PC-9 (cell line): ENCODE data around the gene HNRNPF. TPM values are rescaled to one million over a fixed set of nuclear protein-coding genes. Genes with fewer than 3 reads are reported as not detected.
A peak's percentile ranks its signal among the peaks of the same experiment; 100 is the strongest.

Source experiments
- BruUV-seq: library from RNA; stranded (reverse); fragments of 400-500 nt; replicated peaks from 2 replicates; lab custom pipeline; 2021; lab: Mats Ljungman, UMichigan
- CTCF ChIA-PET: fragments of 300-600 bp; sonication (Branson Sonifier 250); formaldehyde crosslinking; loops from one replicate; lab custom pipeline; 2022; ENCODE audit warnings: antibody characterized with exemption; lab: Charles Lee
- POLR2A ChIA-PET: fragments of 300-600 bp; sonication (Branson Sonifier 250); formaldehyde crosslinking; loops from one replicate; lab custom pipeline; 2022; ENCODE audit warnings: antibody characterized with exemption; ENCODE audit not compliant: unreplicated experiment; lab: Charles Lee
- DNase-seq, 2 experiments: peaks; one replicate each; pipeline versions ENCODE4 v3.0.0 to v3.0.0-alpha.2; 2015 to 2022; ENCODE audit warnings: mixed read lengths in 1 of 2
- H2AFZ ChIP-seq: fragments of 200-600 bp; sonication (generic); 2 replicates; pipeline ENCODE4 v1.8.1; 2017; ENCODE audit warnings: antibody characterized with exemption
- H3F3A ChIP-seq: fragments of 200-600 bp; sonication (generic); 2 replicates; pipeline ENCODE4 v1.8.1; 2017; ENCODE audit warnings: antibody characterized with exemption, mild to moderate bottlenecking, low read depth; ENCODE audit not compliant: insufficient read depth
- H3K27ac ChIP-seq: fragments of 200-600 bp; sonication (generic); 2 replicates; pipeline ENCODE4 v1.6.1; 2016; ENCODE audit warnings: mixed run types
- H3K27me3 ChIP-seq: fragments of 200-600 bp; sonication (generic); 2 replicates; pipeline ENCODE4 v1.6.1; 2016; ENCODE audit warnings: low read depth, mixed run types; ENCODE audit not compliant: insufficient read depth
- H3K36me3 ChIP-seq: fragments of 200-600 bp; sonication (generic); 2 replicates; pipeline ENCODE4 v1.6.1; 2016; ENCODE audit warnings: low read depth, mixed run types
- H3K4me1 ChIP-seq: fragments of 200-600 bp; sonication (generic); replicated peaks from 2 replicates; pipeline ENCODE4 v1.6.1; 2016; ENCODE audit warnings: mixed run types; ENCODE audit not compliant: insufficient read depth
- H3K4me2 ChIP-seq: fragments of 200-600 bp; sonication (generic); 2 replicates; pipeline ENCODE4 v1.6.1; 2017; ENCODE audit warnings: mixed run types
- H3K4me3 ChIP-seq: fragments of 200-600 bp; sonication (generic); 2 replicates; pipeline ENCODE4 v1.6.1; 2016; ENCODE audit warnings: mixed run types
- H3K79me2 ChIP-seq: fragments of 200-600 bp; sonication (generic); 2 replicates; pipeline ENCODE4 v1.6.1; 2017; ENCODE audit warnings: low read depth, mixed run types
- H3K9me2 ChIP-seq: fragments of 200-600 bp; sonication (generic); 2 replicates; pipeline ENCODE4 v1.8.1; 2017; ENCODE audit warnings: mild to moderate bottlenecking; ENCODE audit not compliant: insufficient read depth
- H3K9me3 ChIP-seq: fragments of 200-600 bp; sonication (generic); 2 replicates; pipeline ENCODE4 v1.8.1; 2016; ENCODE audit warnings: low read depth; ENCODE audit not compliant: insufficient read depth
- H4K20me1 ChIP-seq: fragments of 200-600 bp; sonication (generic); 2 replicates; pipeline ENCODE4 v1.8.1; 2017; ENCODE audit not compliant: insufficient read depth
- EZH2 ChIP-seq: fragments of 200-600 bp; sonication (generic); IDR thresholded peaks from 2 replicates; pipeline ENCODE4 v1.8.0; 2017; ENCODE audit warnings: antibody characterized with exemption, low read depth
- intact Hi-C: fragments of 100-400 bp; cut with micrococcal nuclease; formaldehyde crosslinking; loops from one replicate; pipeline ENCODE4 v1.10.0; 2022; ENCODE audit not compliant: unreplicated experiment
- total RNA-seq: library from RNA; stranded (reverse); gene quantifications from 2 replicates; pipeline ENCODE4 v1.2.3, GENCODE V29; 2021
- TF ChIP-seq, protein P1 (sequence below): fragments of 200-600 bp; sonication (generic); conservative IDR thresholded peaks from 2 replicates; pipeline ENCODE4 v1.6.1; 2017; ENCODE audit warnings: mixed run types, antibody characterized with exemption, mild to moderate bottlenecking, moderate library complexity

HNRNPF gene
- total RNA-seq, 1 experiment from 2014 or later: 337 TPM

GRCh38 chr10:43444897-43445466 is 36.0 kb upstream of the HNRNPF start:
- Histone ChIP-seq H3K4me3 (no peak overlapping the region), H4K20me1 (no peaks in the 10 kb centered on the region), H3K9me2 (no peaks in the 10 kb centered on the region), H2AFZ (no peak overlapping the region), H3K4me2 (no peak overlapping the region), H3K27me3 (no peaks in the 10 kb centered on the region), H3K36me3 (no peaks in the 10 kb centered on the region), H3K27ac (no peak overlapping the region), H3K79me2 (no peaks in the 10 kb centered on the region), H3F3A (peaks cover 19% of the 10 kb centered on the region; the same call in 1 of the 2 replicates), H3K9me3 (no peaks in the 10 kb centered on the region), H3K4me1 (0 out of 2 replicates have a peak, but pooled peaks cover 4% of the 10 kb centered on the region)
- POLR2A ChIA-PET: no interaction called here
- TF ChIP-seq, protein P1, sequence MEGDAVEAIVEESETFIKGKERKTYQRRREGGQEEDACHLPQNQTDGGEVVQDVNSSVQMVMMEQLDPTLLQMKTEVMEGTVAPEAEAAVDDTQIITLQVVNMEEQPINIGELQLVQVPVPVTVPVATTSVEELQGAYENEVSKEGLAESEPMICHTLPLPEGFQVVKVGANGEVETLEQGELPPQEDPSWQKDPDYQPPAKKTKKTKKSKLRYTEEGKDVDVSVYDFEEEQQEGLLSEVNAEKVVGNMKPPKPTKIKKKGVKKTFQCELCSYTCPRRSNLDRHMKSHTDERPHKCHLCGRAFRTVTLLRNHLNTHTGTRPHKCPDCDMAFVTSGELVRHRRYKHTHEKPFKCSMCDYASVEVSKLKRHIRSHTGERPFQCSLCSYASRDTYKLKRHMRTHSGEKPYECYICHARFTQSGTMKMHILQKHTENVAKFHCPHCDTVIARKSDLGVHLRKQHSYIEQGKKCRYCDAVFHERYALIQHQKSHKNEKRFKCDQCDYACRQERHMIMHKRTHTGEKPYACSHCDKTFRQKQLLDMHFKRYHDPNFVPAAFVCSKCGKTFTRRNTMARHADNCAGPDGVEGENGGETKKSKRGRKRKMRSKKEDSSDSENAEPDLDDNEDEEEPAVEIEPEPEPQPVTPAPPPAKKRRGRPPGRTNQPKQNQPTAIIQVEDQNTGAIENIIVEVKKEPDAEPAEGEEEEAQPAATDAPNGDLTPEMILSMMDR: no peak
- no peak for TF ChIP-seq EZH2
- no peak for DNase-seq
- intact Hi-C loops: no loop called here
- BruUV-seq: no TSS peak
- CTCF ChIA-PET: no interaction called here

- no peak overlapping the region for H3K27ac ChIP-seq
- H4K20me1 ChIP-seq: no peaks in the 10 kb centered on the region
- CTCF ChIA-PET: no interaction called here
- POLR2A ChIA-PET: interaction anchor here (0.7 kb wide), 2 partner anchors 41 to 112 kb away, joined by 4 to 6 read pairs; no protein-coding TSS in a partner anchor
- peaks cover 19% of the 10 kb centered on the region; the same call in 1 of the 2 replicates for H3F3A ChIP-seq
- DNase-seq: peak; percentile 17 to 48
- intact Hi-C loops: no loop called here
- no peak overlapping the region for H3K4me3 ChIP-seq
- H2AFZ ChIP-seq: no peak overlapping the region
- no peaks in the 10 kb centered on the region for H3K79me2 ChIP-seq
- no peak overlapping the region for H3K4me2 ChIP-seq
- H3K36me3 ChIP-seq: no peaks in the 10 kb centered on the region
- H3K27me3 ChIP-seq: no peaks in the 10 kb centered on the region
- H3K4me1 ChIP-seq: 0 out of 2 replicates have a peak, but pooled peaks cover 4% of the 10 kb centered on the region
- no TSS peak for BruUV-seq
- H3K9me2 ChIP-seq: no peaks in the 10 kb centered on the region
- no peaks in the 10 kb centered on the region for H3K9me3 ChIP-seq
- TF ChIP-seq EZH2: no peak
- TF ChIP-seq, protein P1: no peak
Observed at GRCh38 chr10:43444323-43444722, 35.3 kb upstream of the HNRNPF start.

- H3K9me3 ChIP-seq: no peaks in the 10 kb centered on the region
- no peak for DNase-seq
- CTCF ChIA-PET: no interaction called here
- 0 out of 2 replicates have a peak, but pooled peaks cover 4% of the 10 kb centered on the region for H3K4me1 ChIP-seq
- intact Hi-C loops: no loop called here
- H3K4me3 ChIP-seq: no peak overlapping the region
- BruUV-seq: no TSS peak
- POLR2A ChIA-PET: interaction anchor here (0.6 to 0.7 kb wide), 2 partner anchors 33 to 204 kb away, joined by 6 to 15 read pairs; no protein-coding TSS in a partner anchor
- H3K79me2 ChIP-seq: peaks cover 19% of the 10 kb centered on the region
- no peak overlapping the region for H2AFZ ChIP-seq
- no peaks in the 10 kb centered on the region for H3K27me3 ChIP-seq
- H3K36me3 ChIP-seq: no peaks in the 10 kb centered on the region
- TF ChIP-seq, protein P1: no peak
- TF ChIP-seq EZH2: no peak
- no peak overlapping the region for H3K27ac ChIP-seq
- H3K4me2 ChIP-seq: no peak overlapping the region
- peaks cover 25% of the 10 kb centered on the region; the same call in 1 of the 2 replicates for H3F3A ChIP-seq
- no peaks in the 10 kb centered on the region for H4K20me1 ChIP-seq
- no peaks in the 10 kb centered on the region for H3K9me2 ChIP-seq
Observed at GRCh38 chr10:43440463-43441134, 31.6 kb upstream of the HNRNPF start.
